Neuronal stem cell (in vitro differentiated cells): ENCODE results near the gene DDX28.

ENCODE experiments used
- DNase-seq: peaks from one replicate; pipeline ENCODE4 v3.0.0-alpha.2; 2013; ENCODE audit warnings: low spot score
- H2AFZ ChIP-seq: one replicate; pipeline ENCODE4 v1.6.1; 2013; ENCODE audit warnings: mild to moderate bottlenecking, low read length, inconsistent platforms
- H2AK5ac ChIP-seq: 2 replicates; pipeline ENCODE4 v1.6.1; 2013; ENCODE audit warnings: low read depth, mild to moderate bottlenecking, inconsistent platforms, low read length, moderate library complexity, mixed read lengths
- H2BK120ac ChIP-seq: 2 replicates; pipeline ENCODE4 v1.6.1; 2013; ENCODE audit warnings: low read depth, mild to moderate bottlenecking, inconsistent platforms, low read length, moderate library complexity, mixed read lengths
- H2BK12ac ChIP-seq: one replicate; pipeline ENCODE4 v1.6.1; 2013; ENCODE audit warnings: low read length, inconsistent platforms
- H2BK15ac ChIP-seq: 2 replicates; pipeline ENCODE4 v1.6.1; 2013; ENCODE audit warnings: mild to moderate bottlenecking, low read length, inconsistent platforms, mixed read lengths
- H2BK5ac ChIP-seq: one replicate; pipeline ENCODE4 v1.6.1; 2013; ENCODE audit warnings: inconsistent platforms, mild to moderate bottlenecking, low read length, moderate library complexity
- H3K14ac ChIP-seq: one replicate; pipeline ENCODE4 v1.6.1; 2013; ENCODE audit warnings: low read length, inconsistent platforms
- H3K18ac ChIP-seq: 2 replicates; pipeline ENCODE4 v1.6.1; 2013; ENCODE audit warnings: low read length, inconsistent platforms
- H3K23ac ChIP-seq: 2 replicates; pipeline ENCODE4 v1.6.1; 2013; ENCODE audit warnings: low read depth, mild to moderate bottlenecking, mixed read lengths, low read length, inconsistent platforms; ENCODE audit not compliant: poor library complexity
- H3K27ac ChIP-seq: replicated peaks from 3 replicates; pipeline ENCODE4 v1.5.1; 2013; ENCODE audit warnings: low read length, inconsistent platforms
- H3K27me3 ChIP-seq, 3 experiments: 2 replicates each; pipeline ENCODE4 v1.6.1; 2013; ENCODE audit warnings: low read length in 3 of 3, mild to moderate bottlenecking in 2 of 3, inconsistent platforms in 1 of 3, low read depth in 1 of 3, mixed read lengths in 1 of 3, moderate library complexity in 1 of 3; ENCODE audit not compliant: control insufficient read depth in 3 of 3, insufficient read depth in 3 of 3
- H3K36me3 ChIP-seq, 2 donors: replicated peaks in 1 of 2; 2 replicates each; pipeline ENCODE4 v1.6.1; 2013; ENCODE audit warnings: low read length in 2 of 2; ENCODE audit not compliant: control insufficient read depth in 2 of 2, insufficient read depth in 2 of 2
- H3K4ac ChIP-seq: 2 replicates; pipeline ENCODE4 v1.6.1; 2013; ENCODE audit warnings: inconsistent platforms, mild to moderate bottlenecking, low read length, moderate library complexity
- H3K4me1 ChIP-seq, 2 donors: 1 replicate in 1 of 2; 2 replicates in 1 of 2; pipeline ENCODE4 v1.6.1; 2013; ENCODE audit warnings: low read length in 2 of 2, low read depth in 1 of 2; ENCODE audit not compliant: control insufficient read depth in 2 of 2, insufficient read depth in 1 of 2
- H3K4me2 ChIP-seq: one replicate; pipeline ENCODE4 v1.6.1; 2013; ENCODE audit warnings: mild to moderate bottlenecking, low read length, inconsistent platforms; ENCODE audit not compliant: insufficient read depth, poor library complexity, severe bottlenecking
- H3K4me3 ChIP-seq, 2 donors: 2 replicates each; pipeline ENCODE4 v1.5.1; 2013; ENCODE audit warnings: low read length in 2 of 2, mild to moderate bottlenecking in 2 of 2, inconsistent platforms in 1 of 2, moderate library complexity in 1 of 2
- H3K79me1 ChIP-seq: one replicate; pipeline ENCODE4 v1.6.1; 2013; ENCODE audit warnings: low read depth, mild to moderate bottlenecking, inconsistent platforms, low read length, moderate library complexity
- H3K9ac ChIP-seq: one replicate; pipeline ENCODE4 v1.6.1; 2013; ENCODE audit warnings: mild to moderate bottlenecking, low read depth, low read length, inconsistent platforms; ENCODE audit not compliant: poor library complexity
- H3K9me3 ChIP-seq, 2 donors: replicated peaks in 1 of 2; 2 replicates each; pipeline versions ENCODE3 to v1.6.1; 2013; ENCODE audit warnings: low read length in 2 of 2, mild to moderate bottlenecking in 2 of 2, inconsistent platforms in 1 of 2, low read depth in 1 of 2, mixed read lengths in 1 of 2, moderate library complexity in 1 of 2; ENCODE audit not compliant: control insufficient read depth in 2 of 2, insufficient read depth in 1 of 2
- H4K8ac ChIP-seq: one replicate; pipeline ENCODE4 v1.6.1; 2013; ENCODE audit warnings: low read depth, mild to moderate bottlenecking, inconsistent platforms, low read length, moderate library complexity
- H4K91ac ChIP-seq: one replicate; pipeline ENCODE4 v1.6.1; 2013; ENCODE audit warnings: low read length, low read depth, mild to moderate bottlenecking, inconsistent platforms; ENCODE audit not compliant: poor library complexity
- WGBS, 2 donors: extraction: QIAGEN DNeasy Blood & Tissue Kit; methylation state at CpG; one replicate each; pipeline ENCODE4 v1.1.7; 2013; ENCODE audit warnings: missing lambda C conversion rate in 2 of 2, mixed read lengths in 1 of 2; ENCODE audit not compliant: insufficient read length in 2 of 2, insufficient replicate concordance in 1 of 2; ENCODE audit errors: extremely low coverage in 2 of 2; 5-methylcytosine and 5-hydroxymethylcytosine counted together

The DDX28 gene

DNA sequence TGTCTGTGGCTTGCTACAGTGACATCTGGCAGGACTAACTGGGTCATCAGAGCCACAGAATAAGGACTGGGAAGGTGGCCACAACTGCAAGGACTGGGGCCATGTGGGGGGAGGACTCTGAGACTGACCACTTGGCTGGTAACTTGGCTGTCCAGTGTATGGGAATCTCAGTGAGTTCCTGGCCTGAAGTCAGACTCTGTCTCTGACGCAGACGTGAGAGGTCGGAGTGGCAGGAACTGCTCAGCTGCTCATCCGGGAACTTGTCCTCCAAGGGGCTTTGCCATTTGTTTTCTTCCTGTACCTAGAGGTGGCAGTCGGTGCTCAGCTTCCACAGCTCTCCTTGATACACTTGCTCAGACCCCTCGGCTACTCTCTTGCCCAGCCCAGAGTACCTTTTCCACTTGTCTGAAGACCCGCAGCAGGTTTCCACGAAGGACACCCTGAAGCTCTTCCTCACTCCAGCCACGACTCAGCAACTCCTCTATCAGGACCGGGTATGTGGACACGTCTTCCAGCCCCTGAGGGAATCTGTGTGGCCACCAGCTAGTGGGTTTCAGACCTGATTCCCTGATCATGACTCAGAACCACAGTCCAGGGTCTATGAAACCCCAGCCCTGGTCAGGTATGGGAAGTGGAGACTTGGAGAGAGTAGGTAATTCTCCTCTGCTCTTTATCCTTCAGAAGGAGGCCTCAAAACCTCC, 35.4 kb downstream of the DDX28 start:
- Histone ChIP-seq H3K9me3 (peaks cover 0 to 4% of the 10 kb centered on the region in 2 donors), H3K4me2 (no peak overlapping the region), H3K14ac (no peak overlapping the region), H4K91ac (no peak overlapping the region), H2BK12ac (no peak overlapping the region), H3K4ac (no peak overlapping the region), H2BK5ac (no peak overlapping the region), H2BK15ac (no peak overlapping the region), H3K27me3 (peaks cover 0 to 28% (median 3%) of the 10 kb centered on the region in 3 experiments), H4K8ac (no peak overlapping the region), H2BK120ac (no peak overlapping the region), H2AK5ac (no peak overlapping the region), H3K23ac (no peak overlapping the region), H3K4me1 (peaks cover 0 to 4% of the 10 kb centered on the region in 2 donors), H3K18ac (no peak overlapping the region), H3K9ac (no peak overlapping the region), H3K79me1 (peaks cover 2% of the 10 kb centered on the region), H3K27ac (no peak overlapping the region), H2AFZ (peak overlapping the region; percentile 12), H3K4me3 (no peak overlapping the region), H3K36me3 (no peaks in the 10 kb centered on the region)
- no peak for DNase-seq
- no CpG with 5 or more reads among the region's 11 CpGs for WGBS, 2 donors

DNA sequence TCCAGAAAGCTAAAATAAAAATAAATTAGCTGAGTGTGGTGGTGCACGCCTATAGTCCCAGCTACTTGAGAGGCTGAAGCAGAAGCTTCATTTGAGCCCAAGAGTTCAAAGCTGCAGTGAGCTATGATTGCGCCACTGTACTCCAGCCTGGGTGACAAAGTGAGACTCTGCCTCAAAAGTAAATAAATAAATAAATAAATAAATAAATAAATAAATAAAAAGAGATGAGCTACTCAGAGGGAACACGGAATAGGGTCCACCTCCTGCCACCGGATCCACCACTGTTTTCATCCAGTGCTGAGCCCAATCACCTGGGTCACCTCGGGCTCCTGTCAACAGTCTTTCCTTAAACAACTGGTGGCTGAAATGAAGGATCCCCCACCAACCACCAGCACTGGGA, 36.1 kb downstream of the DDX28 start:
- Histone ChIP-seq H3K4me1 (peaks cover 0 to 4% of the 10 kb centered on the region in 2 donors), H3K14ac (no peak overlapping the region), H3K4me2 (no peak overlapping the region), H3K9me3 (peaks cover 0 to 4% of the 10 kb centered on the region in 2 donors), H2BK120ac (no peak overlapping the region), H3K27me3 (peaks cover 0 to 22% (median 0%) of the 10 kb centered on the region in 3 experiments), H2BK15ac (no peak overlapping the region), H3K9ac (no peak overlapping the region), H3K36me3 (no peaks in the 10 kb centered on the region), H3K23ac (no peak overlapping the region), H2BK5ac (no peak overlapping the region), H4K8ac (no peak overlapping the region), H4K91ac (no peak overlapping the region), H3K4me3 (no peak overlapping the region), H3K79me1 (peaks cover 2% of the 10 kb centered on the region), H3K27ac (no peak overlapping the region), H2BK12ac (no peak overlapping the region), H2AFZ (peak overlapping the region; percentile 12), H3K4ac (no peak overlapping the region), H2AK5ac (no peak overlapping the region), H3K18ac (no peak overlapping the region)
- DNase-seq, result no peak
- WGBS, 2 donors, result no CpG with 5 or more reads among the region's 5 CpGs

DNA sequence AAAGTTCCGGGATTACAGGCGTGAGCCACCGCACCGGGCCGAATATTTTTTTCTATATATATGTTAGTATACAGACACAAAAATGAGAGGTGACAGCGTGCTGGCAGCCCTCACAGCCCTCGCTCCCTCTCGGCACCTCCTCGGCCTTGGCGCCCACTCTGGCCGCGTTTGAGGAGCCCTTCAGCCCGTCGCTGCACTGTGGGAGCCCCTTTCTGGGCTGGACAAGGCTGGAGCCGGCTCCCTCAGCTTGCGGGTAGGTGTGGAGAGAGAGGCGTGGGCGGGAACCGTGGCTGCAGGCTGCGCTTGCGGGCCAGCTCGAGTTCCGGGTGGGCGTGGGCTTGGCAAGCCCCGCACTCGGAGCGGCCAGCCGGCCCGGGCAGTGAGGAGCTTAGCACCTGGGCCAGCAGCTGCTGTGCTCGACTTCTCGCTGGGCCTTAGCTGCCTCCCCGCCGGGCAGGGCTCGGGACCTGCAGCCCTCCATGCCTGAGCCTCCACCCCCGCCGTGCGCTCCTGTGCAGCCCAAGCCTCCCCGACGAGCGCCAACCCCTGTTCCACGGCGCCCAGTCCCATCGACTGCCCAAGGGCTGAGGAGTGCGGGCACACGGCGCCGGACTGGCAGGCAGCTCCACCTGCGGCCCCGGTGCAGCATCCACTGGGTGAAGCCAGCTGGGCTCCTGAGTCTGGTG, 40.9 kb downstream of the DDX28 start:
- Histone ChIP-seq H4K8ac (no peak overlapping the region), H3K4ac (no peak overlapping the region), H3K14ac (no peak overlapping the region), H3K23ac (no peak overlapping the region), H3K79me1 (no peaks in the 10 kb centered on the region), H2BK15ac (no peak overlapping the region), H3K9me3 (peaks cover 0 to 4% of the 10 kb centered on the region in 2 donors), H4K91ac (no peak overlapping the region), H3K27me3 (peaks cover 0 to under 1% (median 0%) of the 10 kb centered on the region in 3 experiments), H3K4me1 (peaks cover 0 to 4% of the 10 kb centered on the region in 2 donors), H3K36me3 (no peaks in the 10 kb centered on the region), H3K4me3 (no peak overlapping the region), H3K27ac (no peak overlapping the region), H3K9ac (no peak overlapping the region), H2AFZ (no peak overlapping the region), H2BK5ac (no peak overlapping the region), H3K4me2 (no peak overlapping the region), H2BK12ac (no peak overlapping the region), H3K18ac (no peak overlapping the region), H2AK5ac (no peak overlapping the region), H2BK120ac (no peak overlapping the region)
- WGBS, 2 donors, result no CpG with 5 or more reads among the region's 49 CpGs
- DNase-seq, result no peak

DNA sequence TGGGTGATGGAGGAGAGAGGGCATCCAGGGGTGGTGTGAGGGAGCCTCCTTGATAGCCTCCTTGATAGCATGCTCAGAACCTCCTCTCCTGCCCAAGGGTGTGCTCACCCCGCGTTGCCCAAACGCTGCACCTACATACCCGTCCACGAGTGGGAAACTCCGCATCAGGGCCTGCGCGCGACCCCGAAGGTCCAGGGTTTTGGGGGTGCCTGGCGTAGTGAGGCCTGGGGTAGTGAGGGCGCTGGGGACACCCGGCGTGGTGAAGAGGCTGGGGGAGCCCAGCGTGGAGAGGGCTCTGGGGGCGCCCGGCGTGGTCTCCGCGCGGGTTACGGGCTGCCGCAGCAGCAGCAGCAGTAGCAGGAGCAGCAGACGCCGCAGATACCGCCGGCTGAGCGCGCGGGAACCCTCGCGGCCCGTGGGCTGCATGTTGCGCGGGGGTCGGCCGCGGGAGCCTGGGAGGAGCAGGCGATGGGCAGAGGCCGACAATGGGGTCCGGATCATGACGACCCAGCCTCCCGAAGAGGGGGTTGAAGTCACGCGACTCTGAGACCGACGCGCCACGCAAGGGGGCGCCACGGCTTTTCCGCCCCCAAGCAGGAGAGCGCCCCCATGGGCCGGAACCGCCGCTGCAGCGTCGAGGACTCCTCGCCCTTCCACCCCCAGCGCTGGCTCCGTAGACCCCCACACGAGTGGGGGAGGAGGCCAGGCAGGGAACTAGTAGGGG, 42.9 kb downstream of the DDX28 start, which contains the start of gene DPEP3:
TSS of gene DPEP3 (minus strand) at position 545 of the 724 bp plus-strand sequence. CDS start at position 426, 119 bp downstream.
- no peak within 1 kb of the TSS for H3K4me2 ChIP-seq
- H3K14ac ChIP-seq, result peak within 1 kb of the TSS; percentile 38
- peak within 1 kb of the TSS; percentile 81 for H2BK120ac ChIP-seq
- H3K18ac ChIP-seq, result peak within 1 kb of the TSS; percentile 85
- no peak within 1 kb of the TSS for H4K8ac ChIP-seq
- H3K27ac ChIP-seq, result no peak within 1 kb of the TSS
- peak within 1 kb of the TSS; percentile 33 for H2BK5ac ChIP-seq
- H3K23ac ChIP-seq, result peak within 1 kb of the TSS; percentile 68
- no peaks in the 10 kb centered on the region for H3K36me3 ChIP-seq
- H3K27me3 ChIP-seq, result peaks cover 0 to 9% (median 0%) of the 10 kb centered on the region in 3 experiments
- H3K4ac ChIP-seq, result peak within 1 kb of the TSS; percentile 97
- no peak within 1 kb of the TSS for H2AFZ ChIP-seq
- H3K9me3 ChIP-seq, result peaks cover 0 to 4% of the 10 kb centered on the region in 2 donors
- peak within 1 kb of the TSS; percentile 55 for H2BK15ac ChIP-seq
- H3K4me3 ChIP-seq, result no peak within 1 kb of the TSS
- peak within 1 kb of the TSS; percentile 88 for H2AK5ac ChIP-seq
- H3K79me1 ChIP-seq, result no peaks in the 10 kb centered on the region
- WGBS, 2 donors, result no CpG with 5 or more reads among the region's 62 CpGs
- DNase-seq, result no peak
- H3K4me1 ChIP-seq, result peaks cover 0 to 4% of the 10 kb centered on the region in 2 donors
- H3K9ac ChIP-seq, result no peak within 1 kb of the TSS
- H4K91ac ChIP-seq, result no peak within 1 kb of the TSS
- H2BK12ac ChIP-seq, result no peak within 1 kb of the TSS
